Endothelial cell of umbilical vein (primary cell): ENCODE measurements around the gene DISP2. TPM values are rescaled to one million over a fixed set of nuclear protein-coding genes. Genes with fewer than 3 reads are reported as not detected.

Experiments
- BruUV-seq: library from RNA; stranded (reverse); fragments of 400-500 nt; replicated peaks from 2 replicates; lab custom pipeline; 2021; lab: Mats Ljungman, UMichigan
- CTCF ChIA-PET: fragments of 300-600, 350-600 bp; sonication (Branson Sonifier 250); formaldehyde crosslinking; loops from one replicate; lab custom pipeline; 2021; ENCODE audit warnings: antibody characterized with exemption, inconsistent platforms; lab: Charles Lee
- POLR2A ChIA-PET: fragments of 300-600, 350-600 bp; sonication (Branson Sonifier 250); formaldehyde crosslinking; loops from one replicate; lab custom pipeline; 2021; ENCODE audit warnings: antibody characterized with exemption, inconsistent platforms; lab: Charles Lee
- DNase-seq: peaks from one replicate; pipeline ENCODE4 v3.0.0-alpha.2; 2011; ENCODE audit warnings: low read depth, low spot score
- FAIRE-seq: peaks from 2 replicates; lab custom pipeline; 2011; peaks lifted over from hg19 to GRCh38; lab: Jason Lieb, UNC
- H2AFZ ChIP-seq: 2 replicates; pipeline ENCODE4 v1.6.0; 2012; ENCODE audit warnings: low read depth, low read length, control low read depth, inconsistent platforms
- H3K27ac ChIP-seq: 2 replicates; pipeline ENCODE4 v1.5.1; 2011; ENCODE audit warnings: low read depth, mild to moderate bottlenecking, control low read depth, low read length, moderate library complexity; ENCODE audit not compliant: insufficient read depth
- H3K27me3 ChIP-seq, 2 experiments: 2 replicates each; pipeline versions ENCODE4 v1.6.0 to v1.6.1; 2011; ENCODE audit warnings: low read length in 2 of 2, mixed read lengths in 1 of 2; ENCODE audit not compliant: control insufficient read depth in 2 of 2, insufficient read depth in 2 of 2
- H3K36me3 ChIP-seq, 2 experiments: 2 replicates in 1 of 2; 3 replicates in 1 of 2; pipeline ENCODE4 v1.5.1; 2011; ENCODE audit warnings: low read length in 2 of 2, mild to moderate bottlenecking in 1 of 2, moderate library complexity in 1 of 2; ENCODE audit not compliant: control insufficient read depth in 2 of 2, insufficient read depth in 2 of 2; ENCODE audit errors: extremely low read depth in 1 of 2
- H3K4me1 ChIP-seq: 3 replicates; pipeline ENCODE4 v1.5.1; 2011; ENCODE audit warnings: mild to moderate bottlenecking, low read length; ENCODE audit not compliant: control insufficient read depth, insufficient read depth; ENCODE audit errors: extremely low read depth
- H3K4me2 ChIP-seq: 2 replicates; pipeline ENCODE4 v1.6.1; 2011; ENCODE audit warnings: low read length, control low read depth, mixed read lengths; ENCODE audit not compliant: insufficient read depth
- H3K4me3 ChIP-seq, 3 experiments: fragments of 200-600 bp in 1 of 3; sonication (generic), shearing (Covaris generic) in 1 of 3; replicated peaks in 1 of 3; 2 replicates each; pipeline ENCODE4 v1.5.1; 2011 to 2016; ENCODE audit warnings: control low read depth in 3 of 3, low read length in 3 of 3, mild to moderate bottlenecking in 2 of 3, inconsistent platforms in 1 of 3, low read depth in 1 of 3, moderate library complexity in 1 of 3; ENCODE audit not compliant: insufficient read depth in 1 of 3
- H3K79me2 ChIP-seq: 2 replicates; pipeline ENCODE4 v1.6.0; 2012; ENCODE audit warnings: low read length, inconsistent platforms; ENCODE audit not compliant: control insufficient read depth, insufficient read depth
- H3K9ac ChIP-seq: replicated peaks from 2 replicates; pipeline ENCODE3; 2011; ENCODE audit warnings: low read length, control low read depth; ENCODE audit not compliant: insufficient read depth; ENCODE audit errors: extremely low read depth
- H3K9me1 ChIP-seq: replicated peaks from 3 replicates; pipeline ENCODE4 v1.6.0; 2011; ENCODE audit warnings: mild to moderate bottlenecking, low read length; ENCODE audit not compliant: control insufficient read depth, insufficient read depth; ENCODE audit errors: extremely low read depth
- H3K9me3 ChIP-seq: replicated peaks from 2 replicates; pipeline ENCODE4 v1.5.1; 2012; ENCODE audit warnings: low read length, inconsistent platforms; ENCODE audit not compliant: control insufficient read depth, insufficient read depth
- H4K20me1 ChIP-seq: replicated peaks from 2 replicates; pipeline ENCODE3; 2011; ENCODE audit warnings: mild to moderate bottlenecking, low read length; ENCODE audit not compliant: control insufficient read depth, insufficient read depth; ENCODE audit errors: extremely low read depth
- EZH2 ChIP-seq: IDR thresholded peaks from 2 replicates; pipeline ENCODE4 v1.6.1; 2012; ENCODE audit warnings: borderline replicate concordance, low read depth, mild to moderate bottlenecking, moderate library complexity, low read length, inconsistent platforms; ENCODE audit not compliant: severe bottlenecking
- FOS ChIP-seq: IDR thresholded peaks from 2 replicates; pipeline ENCODE4 v1.6.1; 2011; ENCODE audit warnings: mild to moderate bottlenecking, low read length, moderate library complexity, borderline replicate concordance; ENCODE audit not compliant: insufficient read depth
- GATA2 ChIP-seq: IDR thresholded peaks from 2 replicates; pipeline ENCODE4 v1.7.0; 2011; ENCODE audit warnings: low read depth, mild to moderate bottlenecking, moderate library complexity, mixed read lengths, low read length; ENCODE audit not compliant: insufficient read length, insufficient read depth
- JUN ChIP-seq: IDR thresholded peaks from 2 replicates; pipeline ENCODE4 v1.6.1; 2011; ENCODE audit warnings: borderline replicate concordance, low read depth; ENCODE audit not compliant: insufficient read length, insufficient read depth
- MYC ChIP-seq: IDR thresholded peaks from one replicate; pipeline ENCODE4 v1.6.1; 2011; ENCODE audit warnings: mild to moderate bottlenecking, low read depth, low read length
- dilution Hi-C: fragments of 300-500 bp; cut with MboI; formaldehyde crosslinking; loops from one replicate; pipeline ENCODE4 v1.15.0; 2019; ENCODE audit warnings: low sequenced_read_pairs; ENCODE audit not compliant: extremely low pct_ligation_motif_present
- intact Hi-C: fragments of 100-400 bp; cut with micrococcal nuclease; formaldehyde crosslinking; loops from one replicate; pipeline ENCODE4 v1.10.0; 2022
- polyA plus RNA-seq, 4 experiments: library from polyadenylated mRNA; depleted of rRNA in 3 of 4; stranded (reverse) in 3 of 4; unstranded in 1 of 4; fragments of >200 nt; gene quantifications; 2 replicates each; pipeline versions ENCODE4 v1.2.1 to v1.2.3, GENCODE V29; 2011 to 2012; ENCODE audit warnings: missing spikeins in 1 of 4
- total RNA-seq: library from RNA; stranded (reverse); gene quantifications from 2 replicates; pipeline ENCODE4 v1.2.3, GENCODE V29; 2021
- TF ChIP-seq, protein P1 (sequence below): IDR thresholded peaks from 2 replicates; pipeline ENCODE4 v1.6.1; 2011; ENCODE audit not compliant: insufficient read depth, insufficient read length

DISP2 gene
- total and polyA plus RNA-seq, 2 donors (not counting 3 experiments of a cell fraction or from before 2014, with no cell fraction given), result 0.10 to 1.2 TPM

DNA sequence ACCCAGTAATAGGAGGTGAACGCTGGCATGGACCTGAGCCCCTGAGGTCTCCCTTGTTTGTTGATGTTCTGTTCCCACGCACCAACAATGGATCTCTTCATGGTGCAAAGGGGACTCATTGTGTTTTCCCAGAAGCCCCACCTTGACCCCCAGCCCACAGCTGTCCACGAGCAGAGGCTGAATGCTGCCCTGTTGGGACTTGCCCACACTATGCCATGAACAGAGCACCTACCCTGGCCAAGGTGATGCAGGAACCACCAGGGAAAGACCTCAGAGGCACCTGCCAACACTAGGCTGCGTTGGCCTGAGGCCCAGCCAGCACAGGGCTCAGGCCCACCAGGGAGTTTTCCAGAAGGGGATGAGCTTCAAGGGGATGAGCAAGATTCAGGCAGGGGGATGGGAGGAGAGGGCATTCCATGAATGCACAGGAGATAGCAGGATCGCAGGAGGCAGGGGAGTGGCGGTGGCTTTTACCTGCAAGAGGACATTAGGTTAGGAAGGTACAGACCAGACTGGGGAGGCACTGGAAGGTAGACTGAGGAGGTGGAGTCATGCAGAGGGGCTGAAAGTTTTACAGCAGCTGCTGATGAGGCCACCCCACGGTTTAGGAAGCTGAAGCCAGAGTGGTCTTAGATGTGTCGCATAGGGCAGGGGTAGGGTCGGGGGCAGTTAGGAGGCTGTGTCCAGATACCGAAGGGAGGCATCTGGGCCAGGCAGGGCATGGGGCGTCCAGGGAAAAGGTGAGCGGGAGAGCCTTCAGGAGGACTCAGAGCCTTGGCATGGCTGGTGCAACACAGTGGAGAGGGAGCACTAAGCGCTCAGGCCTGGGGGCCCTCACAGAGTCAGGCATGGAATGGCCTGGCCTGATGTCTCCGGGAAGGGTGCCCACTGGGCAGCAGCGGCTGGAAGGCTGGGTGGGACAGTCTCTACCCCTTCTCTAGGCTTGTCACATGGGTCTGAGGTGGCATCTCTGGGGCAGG, 11.2 kb upstream of the DISP2 start:
- no peaks in the 10 kb centered on the region for H4K20me1 ChIP-seq
- H3K27me3 ChIP-seq, result peaks cover 0 to 2% of the 10 kb centered on the region in 2 experiments
- no peak for DNase-seq
- no peaks in the 10 kb centered on the region for H3K79me2 ChIP-seq
- no peak overlapping the region for H3K4me3 ChIP-seq
- BruUV-seq, result no TSS peak
- intact Hi-C loops, result no loop called here
- dilution Hi-C loops, result no loop called here
- ChIA-PET POLR2A (no interaction called here), CTCF (interaction anchor here (1.6 kb wide), 1 partner anchor 10 kb away, joined by 13 read pairs; the partner anchor contains the start of gene DISP2)
- no peak overlapping the region for H3K27ac ChIP-seq
- no peak overlapping the region for H3K4me2 ChIP-seq
- H3K9me1 ChIP-seq, result no peaks in the 10 kb centered on the region
- no peaks in the 10 kb centered on the region for H3K36me3 ChIP-seq
- TF ChIP-seq, protein P1, sequence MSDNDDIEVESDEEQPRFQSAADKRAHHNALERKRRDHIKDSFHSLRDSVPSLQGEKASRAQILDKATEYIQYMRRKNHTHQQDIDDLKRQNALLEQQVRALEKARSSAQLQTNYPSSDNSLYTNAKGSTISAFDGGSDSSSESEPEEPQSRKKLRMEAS, result no peak
- TF ChIP-seq MYC (no peak), EZH2 (no peak), GATA2 (no peak), JUN (no peak), FOS (no peak)
- H2AFZ ChIP-seq, result no peak overlapping the region
- no peak for FAIRE-seq
- H3K9me3 ChIP-seq, result no peaks in the 10 kb centered on the region
- no peak overlapping the region for H3K9ac ChIP-seq
- peaks cover 24% of the 10 kb centered on the region for H3K4me1 ChIP-seq
